NOMO-1 treated with dmso at 0.1 percent for 144 hours (cell line): ENCODE results near the gene SLC12A2.

Experiments
- DNase-seq: peaks from one replicate; lab custom pipeline; 2025; ENCODE audit not compliant: unreplicated experiment; lab: John Stamatoyannopoulos, UW

SLC12A2 gene

DNA sequence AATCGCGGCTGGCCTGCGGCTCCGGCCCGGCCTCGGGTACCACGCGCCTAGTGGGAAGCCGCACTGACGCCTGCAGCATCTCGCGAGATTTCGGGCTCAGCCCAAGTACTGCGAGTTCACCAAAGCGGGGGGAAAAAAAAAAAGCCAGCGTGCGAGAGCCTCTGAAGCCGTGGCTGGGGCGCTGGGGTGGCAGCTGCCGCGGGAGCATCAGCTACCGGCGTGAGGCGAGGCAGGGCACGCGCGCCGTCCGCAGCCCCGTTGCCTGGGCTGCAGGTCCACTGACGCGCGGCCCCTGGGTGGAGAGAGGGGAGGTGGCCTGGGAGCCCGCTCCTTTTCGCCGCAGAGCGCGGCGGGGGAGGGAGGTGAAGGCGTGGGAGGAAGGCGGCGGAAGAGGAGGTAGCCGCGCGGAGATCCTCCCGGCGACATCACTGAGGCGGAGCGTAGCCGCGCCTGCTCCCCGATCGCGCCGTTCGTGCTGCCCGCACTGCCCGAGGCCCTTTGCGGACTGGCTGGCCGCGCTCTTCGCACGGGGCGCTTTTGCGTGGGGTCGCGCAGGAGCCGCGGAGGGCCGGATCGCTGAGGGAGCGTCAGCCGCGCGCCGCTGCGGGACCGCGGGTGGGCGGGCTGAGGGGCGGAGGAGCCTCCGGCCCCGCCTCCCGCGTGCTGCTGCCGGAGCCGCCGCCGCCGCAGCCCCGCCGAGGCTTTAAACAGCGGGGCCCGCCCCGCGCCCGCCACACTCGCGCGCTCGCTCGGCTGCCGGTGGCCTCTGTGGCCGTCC, at the start of gene SLC12A2:
TSS of gene SLC12A2 (plus strand) at position 734 of the 778 bp plus-strand sequence. CDS start 189 bp downstream, outside the sequence.
- peak; percentile 87 for DNase-seq

DNA sequence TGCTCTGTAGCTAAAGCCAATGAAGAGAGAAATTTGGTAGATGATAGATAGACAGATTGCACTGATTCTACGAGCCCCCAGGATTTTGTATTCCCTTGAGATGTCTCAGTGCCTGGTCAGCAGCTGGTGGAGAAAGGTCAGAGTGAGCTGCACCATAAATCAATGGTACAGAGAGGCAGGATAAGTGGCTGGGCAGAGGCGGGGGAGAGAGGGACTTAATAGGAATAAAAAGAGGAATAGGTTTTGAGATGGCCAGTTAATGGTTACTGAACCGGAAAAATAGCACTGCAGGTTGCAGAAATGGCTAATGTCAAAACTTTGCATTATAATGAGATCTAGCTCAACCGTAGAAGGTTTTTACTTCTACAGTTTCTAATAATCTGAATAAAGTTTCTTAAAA, 47.9 kb upstream of the SLC12A2 start:
- no peak for DNase-seq

DNA sequence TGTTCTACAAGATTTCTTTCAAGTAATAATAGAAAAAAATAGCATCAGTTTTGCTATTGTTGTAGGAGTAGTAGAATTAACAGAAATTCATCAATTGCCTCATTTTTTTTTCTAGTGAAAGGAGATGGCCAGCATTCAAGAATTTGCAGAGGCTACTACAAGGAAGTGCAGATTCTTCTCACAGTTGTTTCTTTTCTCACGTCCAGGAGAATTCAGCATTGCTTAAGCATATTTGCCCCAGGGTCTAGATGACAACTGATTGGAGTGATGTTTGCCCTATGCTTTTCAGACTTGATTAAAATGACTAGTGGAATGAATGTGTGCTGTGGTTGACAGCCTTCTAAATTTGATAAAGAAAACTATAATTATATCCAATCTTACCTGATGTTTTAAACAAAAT, 46.6 kb upstream of the SLC12A2 start:
- no peak for DNase-seq

DNA sequence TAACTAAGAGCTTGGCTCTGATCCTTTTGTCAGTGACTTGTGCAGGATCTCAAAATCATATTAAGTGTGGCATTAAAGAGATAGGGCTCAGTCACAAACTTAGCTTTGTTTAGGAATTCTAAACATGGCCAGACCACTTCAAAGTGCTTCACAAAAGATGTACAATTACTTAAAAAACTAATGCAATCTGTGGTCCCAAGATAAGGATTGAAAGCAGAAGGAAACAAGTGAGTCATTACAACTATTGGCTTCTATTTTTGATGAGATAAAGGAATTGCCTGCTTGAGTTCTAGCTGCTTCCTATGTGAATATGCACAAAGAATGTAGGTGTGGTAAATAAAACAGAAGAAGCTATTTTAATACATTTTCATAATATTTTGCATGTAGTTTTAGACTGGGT, 44.9 kb upstream of the SLC12A2 start:
- DNase-seq = peak; percentile 6

DNA sequence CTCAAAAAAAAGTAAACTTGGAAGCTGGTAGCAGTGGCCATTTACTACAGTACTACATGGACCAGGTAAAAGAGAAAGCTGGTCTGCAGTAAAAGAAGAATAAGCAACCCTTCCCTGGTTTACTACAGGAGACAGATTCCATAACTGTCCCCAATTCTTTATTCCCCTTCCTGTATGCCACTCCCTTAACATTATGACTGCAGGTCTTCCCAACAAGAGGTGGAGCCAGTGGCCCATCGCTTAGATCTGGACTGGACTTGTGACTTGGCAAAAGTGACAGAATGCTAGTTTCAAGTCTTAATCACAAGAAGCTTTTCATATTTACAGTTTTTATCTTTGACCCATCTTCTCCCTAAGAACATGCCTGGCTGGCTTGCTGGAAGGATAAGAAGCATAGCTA, 42.6 kb upstream of the SLC12A2 start:
- no peak for DNase-seq

- no peak for DNase-seq
These were observed 30.8 kb upstream of the SLC12A2 start for GRCh38 chr5:128052780-128053179.

GRCh38 chr5:128053291-128053954, 30.1 kb upstream of the SLC12A2 start:
- DNase-seq = no peak

GRCh38 chr5:128060644-128061385, 22.8 kb upstream of the SLC12A2 start:
- no peak for DNase-seq

GRCh38 chr5:128062172-128062746, 21.3 kb upstream of the SLC12A2 start:
- DNase-seq = no peak

GRCh38 chr5:128074171-128074570, 9.4 kb upstream of the SLC12A2 start:
- DNase-seq = no peak

GRCh38 chr5:128074953-128075352, 8.6 kb upstream of the SLC12A2 start:
- no peak for DNase-seq

GRCh38 chr5:128077526-128077925, 6.0 kb upstream of the SLC12A2 start:
- no peak for DNase-seq

- no peak for DNase-seq
These were observed 2.3 kb upstream of the SLC12A2 start for GRCh38 chr5:128081111-128081851.

DNA sequence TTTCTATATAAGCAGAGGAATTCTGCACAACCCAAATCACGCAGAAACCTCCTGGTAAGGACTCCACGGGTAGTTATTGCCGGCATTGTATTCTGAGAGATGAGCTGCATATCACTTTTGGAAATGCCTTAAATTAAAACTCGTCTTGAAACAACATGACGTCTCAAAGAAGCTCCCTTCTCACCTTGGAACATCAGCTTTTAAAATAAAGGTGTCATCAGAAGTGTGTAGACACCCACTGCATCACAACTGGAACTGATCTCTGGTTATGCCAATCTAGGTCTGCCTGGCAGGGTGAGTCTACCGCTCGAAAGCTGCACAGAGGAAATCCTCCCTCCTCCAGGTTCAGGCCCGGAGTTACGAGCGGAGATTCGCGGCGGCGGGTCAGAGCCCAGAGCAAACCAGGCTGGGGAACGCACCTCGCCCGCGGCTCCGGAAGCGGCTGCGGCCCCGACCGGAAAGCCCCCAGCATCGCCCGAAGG, 974 bp upstream of the SLC12A2 start:
- no peak for DNase-seq

GRCh38 chr5:128083811-128084227, 253 bp downstream of the SLC12A2 start:
- DNase-seq = no peak

- peak; percentile 4 for DNase-seq
These were observed 932 bp downstream of the SLC12A2 start for GRCh38 chr5:128084228-128085167.

GRCh38 chr5:128085413-128085812, 1.8 kb downstream of the SLC12A2 start:
- DNase-seq = no peak

DNA sequence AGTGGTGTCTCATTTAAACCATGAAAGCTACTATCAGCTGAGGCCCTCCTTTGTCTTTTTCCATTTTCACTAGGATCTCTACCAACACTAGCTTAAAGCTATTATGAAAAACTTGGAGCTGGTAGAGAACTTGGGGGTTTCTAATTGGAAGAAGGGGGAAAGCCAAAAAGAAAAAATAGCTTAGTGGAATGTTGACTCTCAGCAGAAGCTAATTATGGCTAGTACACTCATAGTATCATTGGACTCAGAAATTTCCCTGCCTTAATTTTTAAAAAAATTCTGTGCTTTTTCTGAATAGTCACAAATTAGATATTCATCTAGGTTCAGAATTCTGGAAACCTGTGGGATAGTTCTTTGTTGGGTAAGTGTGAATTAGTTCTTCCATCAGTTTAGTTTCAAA, 8.0 kb downstream of the SLC12A2 start:
- no peak for DNase-seq

DNA sequence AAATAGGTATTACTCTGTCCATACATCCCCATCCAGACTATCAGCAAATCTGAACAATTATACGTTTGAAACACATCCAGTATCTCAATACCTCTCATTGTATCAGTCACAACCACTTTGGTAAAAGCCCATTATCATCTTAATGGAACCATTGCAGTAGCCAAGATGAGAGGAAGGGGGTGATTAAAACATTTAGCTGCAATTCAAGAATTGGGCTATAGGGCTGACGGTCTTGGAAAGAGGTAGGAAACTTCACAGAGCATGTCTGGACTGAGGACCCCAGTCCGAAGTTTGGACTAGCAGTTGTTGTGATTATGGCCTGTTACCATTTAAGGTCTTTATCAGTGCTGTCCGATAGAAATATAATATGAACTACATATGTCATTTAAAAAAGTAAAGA, 8.6 kb downstream of the SLC12A2 start:
- no peak for DNase-seq

GRCh38 chr5:128093368-128093767, 9.8 kb downstream of the SLC12A2 start:
- DNase-seq = no peak
